ENCODE data around the gene PDE3A.
"Not testable (repeated sequence)": the region's sequence is repeated elsewhere in the genome, so short reads cannot be mapped to it uniquely, and the experiment has no call there.

PDE3A gene

GRCh38 chr12:20368114-20368650 is at the start of gene PDE3A:
Gene PDE3A, plus strand, starts transcription at chr12:20368537. Its CDS starts 748 bp downstream, at chr12:20369285.
- peak; percentile 54 to 60 for DNase-seq

DNA sequence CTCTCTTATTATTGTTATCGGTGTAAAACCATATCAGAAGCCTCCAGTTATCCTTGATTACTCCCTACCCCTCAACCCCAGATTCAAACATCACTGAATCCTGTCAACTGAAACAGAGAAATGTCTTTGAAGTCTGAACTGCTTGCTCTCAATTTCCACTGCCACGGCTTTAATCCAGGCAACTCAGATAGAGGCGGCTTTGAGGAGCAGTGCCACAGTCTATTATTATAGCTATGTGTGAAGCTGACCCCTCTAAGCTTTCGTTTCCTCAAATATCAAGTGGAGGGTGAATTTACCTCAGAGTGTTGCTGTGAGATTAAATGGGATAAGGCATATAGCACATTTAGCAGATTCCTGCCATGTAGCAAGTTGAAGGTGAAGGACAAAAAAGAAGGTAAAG is 49.0 kb upstream of the PDE3A start:
- DNase-seq, result no peak

DNA sequence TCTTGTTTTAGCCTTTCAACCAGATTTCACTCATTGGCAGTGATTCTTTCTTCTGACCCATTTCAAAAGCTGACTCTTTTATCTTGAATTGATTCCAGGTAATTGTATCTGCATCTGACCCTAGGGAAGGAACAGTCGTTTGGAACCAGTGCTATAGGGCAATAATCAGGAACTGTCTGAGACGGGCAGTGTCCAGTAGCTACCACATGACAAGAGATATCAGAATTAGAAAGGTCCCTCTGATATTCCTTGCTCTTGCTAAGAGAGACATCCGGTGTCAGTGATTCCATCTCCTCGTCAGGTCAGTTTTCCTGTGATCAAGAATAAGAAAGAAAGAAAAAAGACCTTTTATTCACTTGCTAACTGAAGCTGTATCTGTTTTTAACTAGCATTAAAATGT is 47.8 kb upstream of the PDE3A start:
- DNase-seq, result no peak

DNA sequence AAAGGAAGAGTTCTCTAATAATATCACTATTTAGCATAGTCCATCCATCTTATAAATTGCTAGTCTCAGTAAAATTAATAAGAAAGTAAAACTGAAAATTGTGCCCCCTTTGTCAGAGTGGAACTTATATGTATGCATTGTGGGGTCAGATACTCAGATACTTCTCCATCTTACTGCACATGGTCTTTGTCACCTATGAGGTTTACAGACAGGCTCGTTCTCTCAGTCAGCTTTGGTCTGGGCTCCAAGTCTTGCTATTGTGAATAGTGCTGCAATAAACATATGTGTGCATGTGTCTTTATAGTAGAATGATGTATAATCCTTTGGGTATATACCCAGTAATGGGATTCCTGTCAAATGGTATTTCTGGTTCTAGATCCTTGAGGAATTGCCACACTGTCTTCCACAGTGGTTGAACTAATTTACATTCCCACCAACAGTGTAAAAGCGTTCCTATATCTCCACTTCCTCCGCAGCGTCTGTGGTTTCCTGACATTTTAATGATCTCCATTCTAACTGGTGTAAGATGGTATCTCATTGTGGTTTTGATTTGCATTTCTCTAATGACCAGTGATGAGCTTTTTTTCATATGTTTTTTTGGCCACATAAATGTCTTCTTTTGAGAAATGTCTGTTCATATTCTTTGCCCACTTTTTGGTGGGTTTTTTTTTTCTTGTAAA is 37.4 kb upstream of the PDE3A start:
- not testable (repeated sequence) for DNase-seq

- no peak for DNase-seq
Observed at GRCh38 chr12:20339060-20339459, 29.3 kb upstream of the PDE3A start.

DNA sequence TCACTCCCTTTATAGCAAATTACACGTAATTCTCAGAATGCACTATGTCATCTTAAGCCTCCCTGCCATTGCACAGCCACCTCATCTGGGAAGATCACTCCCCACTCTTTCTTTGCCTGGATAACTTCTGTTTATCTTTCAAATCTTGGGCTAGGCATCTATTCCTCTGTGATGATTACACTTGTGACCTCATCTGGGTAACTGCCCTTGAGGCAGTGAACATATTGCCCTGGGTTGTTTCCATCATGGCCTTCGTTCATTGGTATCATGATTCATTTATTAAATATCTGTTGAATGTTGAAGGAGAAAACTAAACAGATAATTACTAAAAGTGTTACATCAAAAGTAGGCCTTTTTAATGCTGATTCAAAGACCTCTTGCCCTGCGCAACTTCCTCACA is 26.2 kb upstream of the PDE3A start:
- no peak for DNase-seq

- no peak for DNase-seq
Observed at GRCh38 chr12:20345866-20346265, 22.5 kb upstream of the PDE3A start.

DNA sequence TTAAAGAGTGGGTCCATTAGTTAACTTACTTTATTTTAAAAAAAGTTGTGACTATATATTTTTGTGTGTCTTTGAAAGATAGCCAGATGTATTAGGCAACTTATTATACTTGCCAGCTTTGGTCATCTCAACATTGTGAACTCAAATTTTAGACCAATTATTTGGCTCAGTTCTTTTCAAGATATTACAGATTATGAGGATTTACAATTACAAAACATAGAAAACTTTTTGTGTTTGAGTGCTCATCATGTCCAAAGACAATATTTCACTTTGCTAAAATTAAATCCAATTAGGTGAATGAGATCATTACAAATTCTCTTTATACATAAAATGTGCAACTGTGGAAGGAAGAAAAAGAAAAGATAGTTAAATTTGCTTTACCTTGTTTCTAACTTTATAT is 18.3 kb upstream of the PDE3A start:
- DNase-seq, result no peak

- no peak for DNase-seq
Observed at GRCh38 chr12:20350495-20350894, 17.8 kb upstream of the PDE3A start.

- no peak for DNase-seq
Observed at GRCh38 chr12:20351406-20351805, 16.9 kb upstream of the PDE3A start.

GRCh38 chr12:20356048-20356447 is 12.3 kb upstream of the PDE3A start:
- DNase-seq, result no peak

- DNase-seq, result no peak
Observed at GRCh38 chr12:20360407-20360806, 7.9 kb upstream of the PDE3A start.

DNA sequence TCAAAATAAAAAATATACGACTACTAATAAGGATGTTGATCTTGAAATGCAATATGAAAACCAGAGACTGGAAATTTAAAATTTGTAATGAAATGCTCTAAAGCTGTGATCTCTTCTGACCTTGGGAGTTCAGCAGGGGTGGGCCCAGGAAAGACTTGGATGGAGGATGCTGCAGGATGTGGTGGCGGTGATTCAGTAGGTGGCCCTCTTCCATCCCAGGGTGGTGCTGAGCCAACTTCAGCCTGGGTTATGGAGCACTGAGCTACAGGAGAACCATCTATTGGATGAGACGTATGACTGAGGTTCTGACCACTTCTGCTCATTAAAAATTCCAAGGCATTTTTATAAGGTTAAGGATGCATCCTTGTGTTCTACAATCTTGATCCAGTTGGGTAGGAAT is 6.9 kb upstream of the PDE3A start:
- no peak for DNase-seq

GRCh38 chr12:20364501-20364900 is 3.8 kb upstream of the PDE3A start:
- DNase-seq, result no peak

GRCh38 chr12:20366776-20367409 is 1.4 kb upstream of the PDE3A start:
- no peak for DNase-seq

GRCh38 chr12:20367583-20368113 is 689 bp upstream of the PDE3A start:
- no peak for DNase-seq

- DNase-seq, result peak in 1 of 2 donors; percentile 27
Observed at GRCh38 chr12:20368651-20369304, 441 bp downstream of the PDE3A start.

GRCh38 chr12:20369305-20370013 is 1.1 kb downstream of the PDE3A start:
- DNase-seq, result peak in 1 of 2 donors; percentile 16

GRCh38 chr12:20370014-20370386 is 1.7 kb downstream of the PDE3A start:
- no peak for DNase-seq

GRCh38 chr12:20370866-20371519 is 2.7 kb downstream of the PDE3A start:
- no peak for DNase-seq

- no peak for DNase-seq
Observed at GRCh38 chr12:20372326-20373096, 4.2 kb downstream of the PDE3A start.

GRCh38 chr12:20374795-20375194 is 6.5 kb downstream of the PDE3A start:
- no peak for DNase-seq

Measured in inflammatory macrophage treated with lipopolysaccharide for 1 hour (primary cell).